Stimulated activated naive CD8-positive, alpha-beta T cell treated with anti-CD3 and anti-CD28 coated beads, Interleukin-15, Interleukin-2, amounts not matched to agents 100 U/mL and 50 U/mL, for 24 hours (primary cell): ENCODE measurements around the gene ADAM12.
A peak's percentile ranks its signal among the peaks of the same experiment; 100 is the strongest.
"Not testable (repeated sequence)": the region's sequence is repeated elsewhere in the genome, so short reads cannot be mapped to it uniquely, and the experiment has no call there.

Experiments
- ATAC-seq: fragments of 150-1000 bp; cut with Tn5 transposase; one replicate; pipeline ENCODE4 v1.10.0; 2021
- DNase-seq: peaks from one replicate; pipeline ENCODE4 v3.0.0; 2021

The ADAM12 gene

GRCh38 chr10:126402721-126403695, 14.7 kb upstream of the ADAM12 start:
- DNase-seq: no peak
- ATAC-seq: no peak

GRCh38 chr10:126400641-126401040, 12.4 kb upstream of the ADAM12 start:
- no peak for ATAC-seq
- DNase-seq: no peak

DNA sequence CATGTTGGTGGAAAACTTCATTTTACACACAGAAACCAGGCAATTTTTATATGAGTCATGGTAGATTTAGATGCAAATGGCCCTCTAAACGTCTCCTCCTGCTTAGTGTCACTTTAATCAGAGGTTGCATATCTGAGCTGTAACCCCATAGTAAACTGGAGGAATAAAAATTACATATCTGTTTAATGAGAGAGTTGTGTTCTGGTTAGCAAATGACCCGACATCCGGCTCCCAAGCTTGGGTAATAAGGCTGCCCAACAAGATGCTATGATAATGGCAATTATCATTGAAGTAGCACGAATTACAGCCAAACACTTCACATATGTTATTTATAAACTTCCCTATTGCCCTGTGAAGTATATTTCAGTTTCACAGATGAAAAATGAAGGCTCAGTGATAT, 10.6 kb upstream of the ADAM12 start:
- ATAC-seq: no peak
- DNase-seq: no peak

DNA sequence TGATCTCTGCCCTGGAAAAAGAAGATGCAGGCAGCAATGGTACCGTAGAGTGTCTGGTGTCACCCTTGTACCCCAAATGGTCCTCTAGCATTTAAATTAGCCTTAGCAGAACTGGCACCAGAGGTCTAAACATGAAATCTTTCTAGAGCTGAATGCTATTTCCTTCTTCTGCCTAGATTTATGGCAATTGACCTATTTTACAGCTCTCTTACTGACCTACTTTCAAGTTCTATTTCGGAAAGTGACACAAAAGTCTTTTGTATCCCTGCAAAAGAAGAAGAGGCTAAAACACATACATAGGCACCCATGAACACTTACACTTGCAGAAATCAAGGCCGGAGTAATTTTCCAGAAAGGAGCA, 10.1 kb upstream of the ADAM12 start:
- no peak for ATAC-seq
- no peak for DNase-seq

GRCh38 chr10:126397640-126398382, 9.5 kb upstream of the ADAM12 start:
- ATAC-seq (no peak), DNase-seq (no peak)

- DNase-seq: no peak
- no peak for ATAC-seq
Observed at GRCh38 chr10:126397156-126397555, 8.9 kb upstream of the ADAM12 start.

DNA sequence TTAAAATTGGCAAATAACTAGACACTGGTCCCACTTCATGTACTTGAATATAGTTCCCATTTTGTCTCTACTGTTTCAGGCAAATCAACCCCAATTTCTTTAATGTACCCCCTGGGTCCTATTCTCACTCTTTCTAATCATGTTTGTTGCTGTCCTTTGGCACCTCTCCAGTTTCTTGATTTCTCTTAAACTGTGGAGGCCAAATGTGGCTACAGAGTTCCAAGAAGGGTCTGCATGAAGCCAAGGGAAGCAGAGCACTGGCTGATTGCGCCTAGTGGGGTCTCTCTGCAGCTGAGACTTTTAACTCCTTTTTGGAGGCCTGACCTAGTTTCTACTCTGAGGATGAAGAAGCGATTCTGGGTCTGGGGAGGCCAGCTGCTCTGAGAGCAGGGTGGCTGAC, 6.7 kb upstream of the ADAM12 start:
- no peak for ATAC-seq

DNA sequence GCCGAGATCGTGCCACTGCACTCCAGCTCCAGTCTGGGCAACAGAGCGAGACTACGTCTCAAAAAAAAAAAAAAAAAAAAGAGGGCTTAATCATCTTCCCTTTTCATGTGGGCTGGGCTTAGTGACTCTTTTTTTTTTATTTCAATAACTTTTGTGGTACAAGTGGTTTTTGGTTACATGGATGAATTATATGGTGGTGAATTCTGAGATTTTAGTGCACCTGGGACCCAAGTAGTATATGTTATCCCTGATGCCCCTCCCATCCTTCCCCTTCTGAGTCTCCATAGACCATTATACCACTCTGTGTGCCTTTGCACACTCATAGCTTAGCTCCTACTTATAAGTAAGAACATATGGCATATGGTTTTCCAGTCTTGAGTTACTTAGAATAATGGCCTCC, 4.8 kb upstream of the ADAM12 start:
- ATAC-seq (no peak), DNase-seq (no peak)

More for the DNA sequence above, 6.7 kb upstream of the ADAM12 start:
- DNase-seq: no peak

DNA sequence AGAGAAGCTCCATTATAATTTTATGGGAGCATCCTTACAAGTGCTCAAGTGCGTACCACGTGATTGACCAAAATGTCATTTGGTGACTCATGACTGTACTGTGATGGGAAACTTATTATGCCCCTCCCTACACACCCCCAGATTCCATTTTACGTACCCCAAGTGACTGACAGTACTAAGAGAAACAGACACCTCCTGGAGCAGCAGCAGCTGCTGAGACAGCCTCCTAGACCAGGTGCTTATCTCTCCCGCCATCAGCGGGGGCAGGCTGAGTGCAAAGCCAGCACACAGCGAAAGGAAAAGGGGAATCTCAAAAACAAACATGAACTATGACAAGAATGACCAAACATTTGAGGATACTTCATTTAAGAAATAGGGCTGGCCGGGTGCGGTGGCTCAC, 4.2 kb upstream of the ADAM12 start:
- no peak for ATAC-seq
- DNase-seq: no peak

- no peak for DNase-seq
- ATAC-seq: no peak
Observed at GRCh38 chr10:126392068-126392467, 3.8 kb upstream of the ADAM12 start.

DNA sequence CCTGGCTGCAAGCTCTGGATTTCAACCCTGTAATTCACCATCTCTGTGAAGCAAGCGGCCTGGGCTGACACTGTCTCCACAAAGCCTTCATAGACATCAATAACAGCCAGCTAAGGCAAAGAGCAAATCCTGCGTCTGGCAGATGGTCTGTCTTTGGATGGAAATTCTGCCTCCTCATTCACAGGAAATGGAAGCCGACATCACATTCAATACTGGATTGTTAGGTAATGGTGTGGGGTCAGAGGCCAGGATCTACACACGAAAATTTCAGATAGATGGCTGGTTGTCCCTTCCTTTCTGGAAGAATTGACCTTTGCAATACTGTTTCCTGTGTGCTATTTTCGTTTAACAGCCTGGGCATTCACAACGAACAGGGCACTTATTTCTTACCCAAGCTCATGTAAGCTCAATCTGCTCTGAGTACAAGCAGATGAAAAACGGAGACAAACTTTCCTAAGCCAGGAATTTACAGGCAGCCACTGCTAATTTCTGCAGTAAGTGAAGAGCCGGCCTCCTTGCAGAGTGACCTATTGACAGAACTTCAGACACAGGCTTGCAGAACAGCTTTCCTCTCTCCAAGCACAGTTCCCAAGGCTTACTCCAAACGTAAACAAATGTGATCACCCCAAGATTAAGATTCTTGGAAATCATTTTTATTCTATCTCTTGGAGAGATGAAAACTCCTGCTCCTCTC, 3.1 kb upstream of the ADAM12 start:
- no peak for ATAC-seq
- no peak for DNase-seq

GRCh38 chr10:126390324-126390723, 2.0 kb upstream of the ADAM12 start:
- no peak for DNase-seq
- ATAC-seq: no peak

DNA sequence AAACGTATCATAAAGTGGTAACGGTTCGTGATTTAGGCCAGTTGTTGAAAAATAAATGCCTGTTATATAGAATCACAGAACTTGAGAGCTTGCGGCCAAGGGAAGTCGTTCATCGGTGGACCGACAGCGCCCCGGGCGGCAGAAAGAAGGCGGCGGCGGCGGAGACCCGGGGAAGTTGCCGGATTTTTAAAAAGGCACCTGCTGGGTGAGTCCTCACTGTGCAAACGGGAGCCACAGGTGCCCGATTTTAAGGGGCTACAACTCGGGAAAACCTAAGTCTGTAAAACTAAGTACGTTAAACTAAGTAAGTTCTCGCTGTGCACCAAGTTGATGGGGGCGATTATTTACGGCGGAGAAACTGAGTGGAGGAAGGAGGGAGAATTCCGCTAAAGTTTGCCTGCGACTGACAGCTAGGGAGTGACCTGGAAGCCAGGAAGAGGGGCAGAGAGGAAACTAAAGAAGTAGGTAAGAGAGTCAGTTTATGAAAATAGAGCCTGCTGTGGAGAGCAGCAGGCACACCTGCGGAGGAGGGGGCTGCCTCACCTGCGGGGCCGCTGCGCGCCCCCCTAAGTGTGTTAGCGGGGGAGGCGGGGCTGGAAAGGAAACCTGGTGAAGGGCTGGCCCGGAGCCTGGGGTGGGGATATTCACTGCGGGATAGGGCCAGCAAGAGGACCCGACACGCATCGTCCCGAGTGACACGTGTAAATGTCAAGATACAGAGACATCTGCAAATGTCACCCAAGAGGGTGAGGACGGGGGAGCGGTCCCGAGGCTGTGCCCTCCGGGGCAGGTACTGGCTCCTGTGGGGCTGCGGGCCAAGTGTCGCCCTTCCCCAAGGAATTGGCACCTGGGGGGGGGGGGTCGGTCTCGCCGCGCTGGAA, 996 bp downstream of the ADAM12 start:
- peak; percentile 42 for DNase-seq
- ATAC-seq: no peak

DNA sequence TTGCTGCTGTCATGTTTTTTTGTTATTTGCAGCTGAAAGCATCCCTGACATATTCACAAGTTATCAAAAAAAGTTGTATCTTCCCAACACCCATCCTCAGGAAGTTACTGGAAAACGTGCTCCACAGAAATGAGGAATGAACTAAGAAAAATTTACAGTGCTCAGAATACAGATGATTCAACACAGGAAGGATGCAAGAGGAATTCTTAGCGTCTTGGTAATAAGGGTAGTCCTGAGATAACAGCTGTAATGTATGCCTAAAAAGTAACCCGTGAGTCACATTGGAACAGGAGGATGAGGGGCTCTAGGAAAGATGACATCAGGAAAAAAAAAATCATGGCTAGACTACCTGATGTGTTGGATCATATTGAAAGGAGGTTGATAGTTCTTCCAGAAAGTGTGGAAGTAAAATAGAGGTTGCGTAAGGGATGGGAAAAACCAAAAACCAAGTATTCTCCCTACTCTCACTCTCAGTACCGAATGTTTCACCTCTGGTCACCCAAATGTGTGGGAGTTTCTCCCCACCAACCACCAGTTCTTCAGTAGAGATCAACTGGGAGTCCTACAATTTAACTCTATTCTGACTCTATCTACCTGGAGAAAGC, 3.9 kb downstream of the ADAM12 start:
- no peak for ATAC-seq
- no peak for DNase-seq

DNA sequence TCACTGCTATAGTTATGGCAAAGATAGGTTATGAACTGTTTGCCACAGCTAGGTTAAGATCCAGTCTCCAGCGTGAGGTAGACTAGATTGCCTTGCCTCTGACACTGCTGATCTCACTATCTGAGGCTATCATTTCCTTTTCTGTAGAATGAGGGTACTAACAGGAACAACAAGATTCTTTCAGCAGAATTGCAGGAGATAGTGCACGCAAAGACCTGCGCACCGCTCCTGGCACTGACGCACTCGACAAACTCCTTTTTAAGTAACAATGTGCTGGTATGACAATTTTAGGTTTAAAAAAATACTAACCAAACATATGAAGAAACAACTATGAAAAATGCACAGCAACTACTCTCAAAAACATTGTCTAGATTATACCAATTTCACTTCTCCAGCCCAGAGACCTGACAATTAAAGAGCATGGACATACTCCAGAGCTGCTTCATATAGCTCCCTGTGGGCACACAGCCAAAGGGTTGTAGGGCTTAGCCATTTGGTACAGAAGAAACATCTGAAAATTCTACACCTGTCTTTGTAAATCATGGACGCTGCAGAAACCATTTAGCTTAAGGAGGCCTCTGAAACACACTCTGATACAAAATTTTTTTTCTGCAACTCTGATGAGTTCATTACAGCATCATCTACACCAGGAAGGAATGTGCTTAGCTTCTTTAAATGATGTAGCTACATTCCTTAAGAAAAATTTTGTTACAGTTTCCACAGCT, 7.8 kb downstream of the ADAM12 start:
- no peak for ATAC-seq
- no peak for DNase-seq

GRCh38 chr10:126379166-126379565, 9.1 kb downstream of the ADAM12 start:
- not testable (repeated sequence) for DNase-seq, ATAC-seq

DNA sequence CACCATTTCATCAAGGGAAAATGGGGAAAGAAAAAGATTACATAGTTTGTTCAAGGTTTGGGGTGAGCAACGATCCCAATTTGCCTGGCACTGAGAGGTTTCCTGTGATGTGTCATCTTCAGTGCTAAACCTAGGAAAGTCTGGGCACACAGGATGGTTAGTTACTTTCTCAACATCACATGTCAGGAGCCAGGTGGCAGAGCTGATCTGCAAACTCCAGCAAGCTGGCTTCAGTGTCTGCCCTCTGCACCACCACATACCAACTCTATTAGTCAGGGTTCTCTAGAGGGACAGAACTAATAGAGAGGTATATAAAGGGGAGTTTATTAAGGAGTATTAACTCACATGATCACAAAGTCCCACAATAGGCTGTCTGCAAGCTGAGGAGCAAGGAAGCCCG, 11.3 kb downstream of the ADAM12 start:
- no peak for ATAC-seq
- DNase-seq: no peak

DNA sequence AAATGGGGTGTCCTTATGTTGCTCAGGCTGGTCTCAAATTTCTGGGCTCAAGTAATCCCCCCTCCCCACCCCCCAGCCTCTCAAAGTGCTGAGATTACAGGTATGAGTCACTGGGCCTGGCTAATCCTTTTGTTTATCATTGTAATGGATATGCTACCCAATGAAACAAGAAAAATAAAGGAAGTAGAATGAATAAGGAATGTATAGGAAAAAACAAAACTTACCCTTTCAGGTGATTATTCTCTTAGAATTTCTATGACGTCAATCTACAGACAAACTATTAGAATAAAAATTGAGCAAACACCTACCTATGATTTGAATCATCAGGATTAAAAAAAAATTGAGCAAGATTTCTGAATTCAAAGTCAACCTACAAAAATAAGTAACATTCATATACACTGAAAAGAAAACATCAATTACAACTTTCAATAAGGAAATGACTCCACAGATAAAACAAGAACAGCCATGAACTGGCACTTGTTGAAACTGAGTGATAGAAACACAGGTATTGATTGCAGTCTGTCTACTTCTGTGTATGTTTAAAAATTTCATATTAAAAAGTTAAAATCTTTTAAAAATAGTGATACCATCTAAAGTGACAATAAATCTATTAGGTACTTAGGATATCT, 12.2 kb downstream of the ADAM12 start:
- no peak for DNase-seq
- no peak for ATAC-seq

GRCh38 chr10:126375299-126375698, 13.0 kb downstream of the ADAM12 start:
- DNase-seq (no peak), ATAC-seq (no peak)

DNA sequence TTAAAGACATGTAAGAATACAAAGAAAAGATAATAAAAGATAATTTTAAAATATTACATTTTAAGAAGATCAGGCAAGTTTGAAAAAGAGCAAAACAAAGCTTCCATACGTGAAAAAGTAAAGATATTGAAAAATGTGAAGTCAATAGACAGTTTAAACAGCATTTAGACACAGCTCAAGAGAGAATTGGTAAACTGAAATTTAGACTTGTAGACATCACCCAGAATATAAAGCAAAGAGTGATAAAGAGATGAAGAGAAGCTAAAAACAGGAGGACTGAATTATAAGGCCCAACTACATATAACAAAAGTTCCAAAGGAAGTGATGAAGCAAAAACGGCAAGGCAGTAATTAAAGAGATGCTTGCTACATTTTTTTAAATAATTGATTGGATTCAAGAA, 13.8 kb downstream of the ADAM12 start:
- DNase-seq (no peak), ATAC-seq (no peak)
